Measurements from ENCODE around the gene TRIM44. TPM values are rescaled to one million over a fixed set of nuclear protein-coding genes. Genes with fewer than 3 reads are reported as not detected.
"Not testable (repeated sequence)": the region's sequence is repeated elsewhere in the genome, so short reads cannot be mapped to it uniquely, and the experiment has no call there.

The TRIM44 gene
- total RNA-seq, 1 experiment from 2014 or later, result 81.4 TPM

- Mint-ChIP-seq H3K36me3 (ENCODE audit: insufficient read depth, unreplicated experiment) (no peaks in the 10 kb centered on the region), H3K4me3 (ENCODE audit: unreplicated experiment) (no peak overlapping the region), H3K27ac (ENCODE audit: unreplicated experiment) (no peak overlapping the region), H3K27me3 (ENCODE audit: insufficient read depth, unreplicated experiment) (peaks cover 8% of the 10 kb centered on the region), H3K4me1 (ENCODE audit: low read depth, unreplicated experiment) (no peaks in the 10 kb centered on the region), H3K9me3 (ENCODE audit: unreplicated experiment) (no peaks in the 10 kb centered on the region)
- DNase-seq, result no peak
- POLR2A ChIA-PET, result no interaction called here
- CTCF ChIA-PET, result no interaction called here
- Histone ChIP-seq H3K27me3 (replicated peaks; ENCODE audit: control insufficient read depth, insufficient read depth, low read length) (no peaks in the 10 kb centered on the region), H3K36me3 (ENCODE audit: control insufficient read depth, insufficient read depth, low read length) (no peaks in the 10 kb centered on the region), H3K4me3 (ENCODE audit: low read depth, low read length) (no peak overlapping the region), H3K9me3 (no peaks in the 10 kb centered on the region), H3K4me1 (no peaks in the 10 kb centered on the region)
- no TSS peak for BruUV-seq (replicated peaks)
- TF ChIP-seq CTCF (IDR thresholded peaks at IDR 0.05; ENCODE audit: insufficient read depth in 1 of 2, low read depth in 1 of 2, low read length in 1 of 2, severe bottlenecking in 1 of 2, unreplicated experiment in 1 of 2), result no peak
- intact Hi-C loops (cut with micrococcal nuclease; ENCODE audit: unreplicated experiment), result no loop called here
Measured at GRCh38 chr11:35857922-35858321, 195.3 kb downstream of the TRIM44 start.

- BruUV-seq (replicated peaks), result no TSS peak
- ChIA-PET CTCF (no interaction called here), POLR2A (no interaction called here)
- H3K27me3 ChIP-seq (replicated peaks; ENCODE audit: control insufficient read depth, insufficient read depth, low read length), result no peaks in the 10 kb centered on the region
- Mint-ChIP-seq H3K4me1 (ENCODE audit: low read depth, unreplicated experiment) (no peaks in the 10 kb centered on the region), H3K9me3 (ENCODE audit: unreplicated experiment) (no peaks in the 10 kb centered on the region), H3K27ac (ENCODE audit: unreplicated experiment) (no peak overlapping the region), H3K36me3 (ENCODE audit: insufficient read depth, unreplicated experiment) (no peaks in the 10 kb centered on the region), H3K4me3 (ENCODE audit: unreplicated experiment) (no peak overlapping the region), H3K27me3 (ENCODE audit: insufficient read depth, unreplicated experiment) (peaks cover 8% of the 10 kb centered on the region)
- H3K4me3 ChIP-seq (ENCODE audit: low read depth, low read length), result no peak overlapping the region
- intact Hi-C loops (cut with micrococcal nuclease; ENCODE audit: unreplicated experiment), result no loop called here
- H3K36me3 ChIP-seq (ENCODE audit: control insufficient read depth, insufficient read depth, low read length), result no peaks in the 10 kb centered on the region
- H3K9me3 ChIP-seq, result no peaks in the 10 kb centered on the region
- no peak for DNase-seq
- no peaks in the 10 kb centered on the region for H3K4me1 ChIP-seq
- no peak for TF ChIP-seq CTCF (IDR thresholded peaks at IDR 0.05; ENCODE audit: insufficient read depth in 1 of 2, low read depth in 1 of 2, low read length in 1 of 2, severe bottlenecking in 1 of 2, unreplicated experiment in 1 of 2)
Measured at GRCh38 chr11:35859301-35859700, 196.7 kb downstream of the TRIM44 start.

- DNase-seq; intact Hi-C loops (cut with micrococcal nuclease; ENCODE audit: unreplicated experiment); H3K9me3 ChIP-seq; POLR2A ChIA-PET; H3K4me3 ChIP-seq (ENCODE audit: low read depth, low read length); H3K27me3 ChIP-seq (replicated peaks; ENCODE audit: control insufficient read depth, insufficient read depth, low read length); H3K4me3 Mint-ChIP-seq (ENCODE audit: unreplicated experiment); H3K36me3 ChIP-seq (ENCODE audit: control insufficient read depth, insufficient read depth, low read length); H3K36me3 Mint-ChIP-seq (ENCODE audit: insufficient read depth, unreplicated experiment); H3K4me1 Mint-ChIP-seq (ENCODE audit: low read depth, unreplicated experiment); H3K9me3 Mint-ChIP-seq (ENCODE audit: unreplicated experiment); BruUV-seq (replicated peaks); H3K27ac Mint-ChIP-seq (ENCODE audit: unreplicated experiment); H3K27me3 Mint-ChIP-seq (ENCODE audit: insufficient read depth, unreplicated experiment); H3K4me1 ChIP-seq: not testable (repeated sequence)
- CTCF ChIA-PET, result interaction anchor here (1.9 kb wide), 1 partner anchor 38 kb away, joined by 6 read pairs; no protein-coding TSS in a partner anchor
Measured at GRCh38 chr11:35860194-35860593, 197.6 kb downstream of the TRIM44 start.

- H3K36me3 Mint-ChIP-seq (ENCODE audit: insufficient read depth, unreplicated experiment), result no peaks in the 10 kb centered on the region
- TF ChIP-seq CTCF (IDR thresholded peaks at IDR 0.05; ENCODE audit: insufficient read depth in 1 of 2, low read depth in 1 of 2, low read length in 1 of 2, severe bottlenecking in 1 of 2, unreplicated experiment in 1 of 2), result no peak
- Histone ChIP-seq H3K36me3 (ENCODE audit: control insufficient read depth, insufficient read depth, low read length) (no peaks in the 10 kb centered on the region), H3K4me1 (no peaks in the 10 kb centered on the region), H3K4me3 (ENCODE audit: low read depth, low read length) (no peak overlapping the region), H3K27me3 (replicated peaks; ENCODE audit: control insufficient read depth, insufficient read depth, low read length) (no peaks in the 10 kb centered on the region), H3K9me3 (no peaks in the 10 kb centered on the region)
- H3K4me1 Mint-ChIP-seq (ENCODE audit: low read depth, unreplicated experiment), result no peaks in the 10 kb centered on the region
- no peak for DNase-seq
- intact Hi-C loops (cut with micrococcal nuclease; ENCODE audit: unreplicated experiment), result no loop called here
- no peak overlapping the region for H3K27ac Mint-ChIP-seq (ENCODE audit: unreplicated experiment)
- CTCF ChIA-PET, result interaction anchor here (1.9 kb wide), 1 partner anchor 39 kb away, joined by 6 read pairs; no protein-coding TSS in a partner anchor
- H3K27me3 Mint-ChIP-seq (ENCODE audit: insufficient read depth, unreplicated experiment), result peaks cover 6% of the 10 kb centered on the region
- POLR2A ChIA-PET, result no interaction called here
- no peak overlapping the region for H3K4me3 Mint-ChIP-seq (ENCODE audit: unreplicated experiment)
- no peaks in the 10 kb centered on the region for H3K9me3 Mint-ChIP-seq (ENCODE audit: unreplicated experiment)
- no TSS peak for BruUV-seq (replicated peaks)
Measured at GRCh38 chr11:35861191-35861590, 198.6 kb downstream of the TRIM44 start.

All from Caco-2 (cell line).